ENCODE results near the gene RNASEL. TPM values are rescaled to one million over a fixed set of nuclear protein-coding genes. Genes with fewer than 3 reads are reported as not detected.
"Not testable (repeated sequence)": the region's sequence is repeated elsewhere in the genome, so short reads cannot be mapped to it uniquely, and the experiment has no call there.

RNASEL gene
- total RNA-seq (1 to 10 TPM; 4.3 to 7.4 TPM), total RNA-seq (29.8 to 61.7 reads per million in 2 donors)

- Mint-ChIP-seq H3K4me1 (peaks cover 36% of the 10 kb centered on the region), H3K36me3 (ENCODE audit: low read depth) (peaks cover 9% of the 10 kb centered on the region), H3K4me3 (peak within 1 kb of the TSS; percentile 99), H3K27ac (peak within 1 kb of the TSS; percentile 99), H3K27me3 (no peaks in the 10 kb centered on the region)
- DNase-seq: peak; percentile 29 to 40 (median 39)
- H3K9me3 ChIP-seq (ENCODE audit: control insufficient read depth, low read length, poor library complexity, severe bottlenecking): no peaks in the 10 kb centered on the region
- ATAC-seq: peak; percentile 88
These were observed at the start of gene RNASEL for GRCh38 chr1:182588500-182589396. Gene RNASEL (minus strand): TSS chr1:182589256. CDS start chr1:182586806, 2,450 bp downstream.

GRCh38 chr1:182637769-182638168 lies 48.7 kb upstream of the RNASEL start:
- H3K27ac Mint-ChIP-seq: no peak overlapping the region
- DNase-seq: no peak
- peaks cover 9% of the 10 kb centered on the region for H3K27me3 Mint-ChIP-seq
- peaks cover 10% of the 10 kb centered on the region for H3K4me1 Mint-ChIP-seq
- no peaks in the 10 kb centered on the region for H3K9me3 ChIP-seq (ENCODE audit: control insufficient read depth, low read length, poor library complexity, severe bottlenecking)
- no peak for ATAC-seq
- H3K4me3 Mint-ChIP-seq: no peak overlapping the region
- no peaks in the 10 kb centered on the region for H3K36me3 Mint-ChIP-seq (ENCODE audit: low read depth)

DNA sequence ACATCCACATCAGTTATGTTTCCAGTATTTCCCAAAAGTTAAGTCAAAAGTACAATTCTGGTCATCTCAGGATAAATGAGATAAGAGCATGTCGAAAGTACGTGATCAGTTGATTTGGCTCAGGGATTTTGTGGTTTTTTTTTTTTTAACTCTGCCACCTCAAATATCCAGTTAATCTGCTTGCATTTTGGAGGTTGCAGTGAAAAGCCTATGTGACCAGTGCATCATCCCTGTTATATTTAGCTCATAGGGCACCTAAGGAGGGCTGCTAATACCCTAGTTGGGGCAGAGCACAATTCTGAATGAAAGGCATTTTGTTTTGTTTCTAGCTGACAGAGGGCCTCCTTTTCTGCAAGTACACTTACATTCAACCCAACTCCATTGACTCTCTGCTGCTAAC lies 46.8 kb upstream of the RNASEL start:
- no peaks in the 10 kb centered on the region for H3K9me3 ChIP-seq (ENCODE audit: control insufficient read depth, low read length, poor library complexity, severe bottlenecking)
- Mint-ChIP-seq H3K27ac (no peak overlapping the region), H3K4me3 (no peak overlapping the region), H3K36me3 (ENCODE audit: low read depth) (no peaks in the 10 kb centered on the region), H3K4me1 (peaks cover 16% of the 10 kb centered on the region), H3K27me3 (peaks cover 9% of the 10 kb centered on the region)
- DNase-seq: no peak
- ATAC-seq: no peak

DNA sequence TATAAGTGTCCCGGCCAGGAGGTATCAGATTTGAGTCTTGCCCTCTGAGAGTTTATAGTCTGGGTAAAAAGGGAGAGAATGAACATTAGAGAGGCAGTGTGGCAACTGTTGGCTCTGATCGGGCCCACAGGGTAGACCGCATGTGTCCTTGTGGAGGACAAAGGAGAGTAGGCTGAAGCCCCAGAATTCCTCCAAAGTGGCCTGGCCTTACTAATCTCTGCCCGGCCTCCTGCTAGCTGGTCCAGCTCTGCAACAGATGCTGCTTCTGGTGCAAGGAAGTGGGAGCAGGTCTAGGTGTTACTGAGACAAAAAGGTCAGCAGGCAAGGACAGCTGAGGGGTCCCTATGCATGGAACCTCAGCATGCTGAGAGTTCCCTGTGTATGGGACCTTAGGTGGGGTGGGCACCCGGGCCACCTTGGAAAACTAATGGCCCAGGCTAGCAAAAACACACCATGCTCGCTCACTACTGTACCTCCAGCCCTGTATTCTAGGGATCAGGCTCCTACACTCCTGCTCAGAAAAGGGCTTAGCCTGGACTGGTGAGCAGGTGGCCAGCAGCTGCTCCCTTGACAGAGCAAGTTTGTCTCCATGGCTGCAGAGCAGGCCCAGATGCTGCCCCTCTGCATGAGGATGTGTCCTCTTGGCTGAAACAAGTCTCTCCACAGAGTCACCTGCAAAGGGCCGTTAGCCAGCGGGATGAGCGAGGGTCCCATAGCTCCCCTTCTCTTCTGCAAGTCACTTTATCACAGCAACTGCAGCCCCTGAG lies 45.4 kb upstream of the RNASEL start:
- no peak for ATAC-seq
- H3K9me3 ChIP-seq (ENCODE audit: control insufficient read depth, low read length, poor library complexity, severe bottlenecking): no peaks in the 10 kb centered on the region
- Mint-ChIP-seq H3K36me3 (ENCODE audit: low read depth) (no peaks in the 10 kb centered on the region), H3K4me1 (peaks cover 30% of the 10 kb centered on the region), H3K4me3 (no peak overlapping the region), H3K27ac (no peak overlapping the region), H3K27me3 (peaks cover 9% of the 10 kb centered on the region)
- no peak for DNase-seq

GRCh38 chr1:182633657-182634281 lies 44.7 kb upstream of the RNASEL start:
- Mint-ChIP-seq H3K4me3 (peak overlapping the region; percentile 65), H3K27me3 (peaks cover 9% of the 10 kb centered on the region), H3K36me3 (ENCODE audit: low read depth) (no peaks in the 10 kb centered on the region), H3K27ac (no peak overlapping the region), H3K4me1 (peaks cover 35% of the 10 kb centered on the region)
- no peak for DNase-seq
- ATAC-seq: no peak
- H3K9me3 ChIP-seq (ENCODE audit: control insufficient read depth, low read length, poor library complexity, severe bottlenecking): no peaks in the 10 kb centered on the region

GRCh38 chr1:182633031-182633430 lies 44.0 kb upstream of the RNASEL start:
- H3K4me1 Mint-ChIP-seq: peaks cover 35% of the 10 kb centered on the region
- no peaks in the 10 kb centered on the region for H3K9me3 ChIP-seq (ENCODE audit: control insufficient read depth, low read length, poor library complexity, severe bottlenecking)
- no peak overlapping the region for H3K4me3 Mint-ChIP-seq
- ATAC-seq (no peak), DNase-seq (no peak)
- peaks cover 9% of the 10 kb centered on the region for H3K27me3 Mint-ChIP-seq
- no peaks in the 10 kb centered on the region for H3K36me3 Mint-ChIP-seq (ENCODE audit: low read depth)
- no peak overlapping the region for H3K27ac Mint-ChIP-seq

GRCh38 chr1:182632441-182632857 lies 43.4 kb upstream of the RNASEL start:
- ATAC-seq; H3K36me3 Mint-ChIP-seq (ENCODE audit: low read depth); H3K9me3 ChIP-seq (ENCODE audit: control insufficient read depth, low read length, poor library complexity, severe bottlenecking); H3K27me3 Mint-ChIP-seq; H3K27ac Mint-ChIP-seq; DNase-seq: not testable (repeated sequence)
- Mint-ChIP-seq H3K4me1 (peaks cover 36% of the 10 kb centered on the region), H3K4me3 (peak overlapping the region; percentile 68)

DNA sequence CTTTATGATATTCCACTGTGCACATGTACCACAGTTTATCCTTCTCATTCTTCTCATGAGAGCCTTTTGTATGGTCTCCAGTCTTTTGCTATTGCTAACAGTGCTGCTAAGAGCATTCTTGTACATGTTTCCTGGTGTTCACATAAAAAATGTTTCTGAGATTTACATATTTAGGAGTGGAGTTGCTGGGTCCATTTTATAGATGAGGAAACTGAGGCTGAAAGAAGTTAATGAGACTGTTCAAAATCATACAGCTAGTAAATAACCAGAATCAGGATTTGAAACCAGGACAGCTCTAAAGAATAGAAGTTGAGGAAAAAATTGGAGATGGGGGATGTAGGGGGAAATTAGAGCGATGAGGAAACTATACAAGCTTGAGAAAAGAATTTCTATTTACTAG lies 42.9 kb upstream of the RNASEL start:
- Mint-ChIP-seq H3K27ac (no peak overlapping the region), H3K36me3 (ENCODE audit: low read depth) (no peaks in the 10 kb centered on the region), H3K4me1 (peaks cover 37% of the 10 kb centered on the region), H3K27me3 (no peaks in the 10 kb centered on the region), H3K4me3 (peak overlapping the region; percentile 39)
- H3K9me3 ChIP-seq (ENCODE audit: control insufficient read depth, low read length, poor library complexity, severe bottlenecking): no peaks in the 10 kb centered on the region
- DNase-seq (no peak), ATAC-seq (no peak)

DNA sequence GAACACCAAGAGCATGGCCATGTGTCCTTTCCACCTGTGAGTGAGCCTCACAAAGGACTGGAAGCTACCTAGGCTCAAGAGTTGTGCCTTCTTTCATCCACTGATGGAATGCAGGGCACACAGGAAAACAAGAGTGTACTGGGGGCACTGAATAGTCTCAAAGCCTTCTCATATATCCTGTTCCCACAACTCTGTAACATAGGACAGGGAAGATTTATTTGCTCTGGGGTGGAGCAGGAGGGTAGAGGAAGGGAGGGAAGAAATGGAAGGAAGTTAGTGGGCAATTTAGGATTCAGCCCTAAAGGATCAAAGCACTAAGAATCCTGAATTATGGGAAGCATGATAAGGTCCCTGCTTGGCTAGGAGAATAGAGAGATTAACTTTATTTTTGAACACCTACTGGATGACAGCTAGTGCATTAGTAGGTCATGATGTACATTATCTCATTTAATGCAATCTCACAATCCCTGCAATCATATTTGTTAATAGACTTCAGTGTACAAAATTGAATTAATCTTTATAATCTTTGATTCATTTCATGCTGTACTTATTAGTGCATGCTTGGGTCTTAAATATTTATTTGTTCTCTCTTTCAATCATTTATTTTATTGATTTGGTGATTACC lies 42.1 kb upstream of the RNASEL start:
- Mint-ChIP-seq H3K27me3 (no peaks in the 10 kb centered on the region), H3K4me3 (no peak overlapping the region), H3K36me3 (ENCODE audit: low read depth) (no peaks in the 10 kb centered on the region), H3K4me1 (peaks cover 40% of the 10 kb centered on the region), H3K27ac (no peak overlapping the region)
- no peaks in the 10 kb centered on the region for H3K9me3 ChIP-seq (ENCODE audit: control insufficient read depth, low read length, poor library complexity, severe bottlenecking)
- no peak for DNase-seq
- ATAC-seq: no peak

DNA sequence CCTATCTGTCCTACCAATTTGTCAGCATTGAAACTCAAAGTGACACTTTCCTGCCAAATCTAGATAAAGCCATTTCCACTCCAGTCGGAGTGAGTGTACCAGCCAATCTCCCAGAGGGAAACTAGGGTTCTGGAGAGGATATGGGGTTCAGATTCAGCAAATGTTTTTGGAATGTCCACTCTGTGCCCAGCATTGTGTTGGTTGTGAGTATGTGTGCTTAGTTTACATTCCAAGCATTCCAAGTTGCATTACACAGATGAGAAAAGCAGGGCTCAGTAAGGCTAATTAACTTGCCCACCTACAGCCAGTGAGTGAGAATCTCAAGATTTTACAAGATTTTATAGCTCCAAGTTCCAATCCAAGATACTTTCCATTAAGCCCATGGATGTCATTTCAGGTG lies 41.5 kb upstream of the RNASEL start:
- Mint-ChIP-seq H3K4me3 (no peak overlapping the region), H3K4me1 (peaks cover 43% of the 10 kb centered on the region), H3K27me3 (no peaks in the 10 kb centered on the region), H3K27ac (peak overlapping the region; percentile 84), H3K36me3 (ENCODE audit: low read depth) (no peaks in the 10 kb centered on the region)
- ATAC-seq (no peak), DNase-seq (no peak)
- no peaks in the 10 kb centered on the region for H3K9me3 ChIP-seq (ENCODE audit: control insufficient read depth, low read length, poor library complexity, severe bottlenecking)

DNA sequence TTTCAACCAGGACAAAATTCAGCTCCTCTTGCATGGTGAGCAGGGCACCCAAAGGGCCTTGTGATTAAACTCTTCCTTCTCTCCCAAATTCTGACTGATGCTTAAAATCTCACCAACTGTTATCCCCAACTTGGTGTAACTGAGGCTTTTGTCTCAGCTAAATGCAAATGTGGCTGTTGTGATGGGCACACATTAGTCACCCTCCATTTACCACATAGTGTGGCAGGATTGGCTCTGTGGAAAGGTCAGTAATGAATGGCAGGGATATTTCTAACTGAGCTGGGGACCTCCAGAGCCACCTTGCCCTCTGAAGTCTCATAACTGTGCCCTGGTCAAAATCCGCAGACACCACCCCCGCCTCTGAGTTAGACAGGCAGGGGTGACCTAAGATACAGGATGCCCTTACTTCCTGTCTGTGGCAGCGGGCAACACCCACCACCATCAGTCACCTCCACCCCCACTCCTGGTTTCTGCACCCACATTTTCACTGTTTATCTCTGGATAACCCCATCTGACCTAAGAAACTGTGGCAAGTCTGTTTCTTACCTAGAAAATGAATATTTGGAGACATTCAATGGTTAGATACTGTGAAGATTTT lies 40.5 kb upstream of the RNASEL start:
- ATAC-seq: peak; percentile 92

DNA sequence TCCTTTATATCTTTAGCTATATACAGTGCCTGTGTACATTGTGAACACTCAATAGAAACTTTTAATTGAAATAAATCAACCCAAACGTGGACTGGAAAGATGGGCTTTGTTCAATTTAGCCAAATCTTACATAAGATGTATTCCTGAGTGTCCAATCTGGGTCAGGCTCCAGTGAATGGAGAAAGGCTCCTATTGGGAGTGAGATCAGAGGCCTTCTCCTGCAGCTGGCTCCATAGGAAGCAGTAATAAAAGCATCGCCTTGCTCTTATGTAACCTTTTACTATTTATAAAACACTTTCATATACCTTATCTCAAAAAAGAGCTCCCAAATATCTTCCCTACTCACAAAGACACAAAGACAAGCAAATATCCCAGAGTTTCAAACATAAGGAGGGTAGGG lies 40.0 kb upstream of the RNASEL start:
- Mint-ChIP-seq H3K36me3 (ENCODE audit: low read depth) (no peaks in the 10 kb centered on the region), H3K27ac (peak overlapping the region; percentile 84), H3K27me3 (no peaks in the 10 kb centered on the region), H3K4me1 (peaks cover 48% of the 10 kb centered on the region), H3K4me3 (peak overlapping the region; percentile 28)
- no peaks in the 10 kb centered on the region for H3K9me3 ChIP-seq (ENCODE audit: control insufficient read depth, low read length, poor library complexity, severe bottlenecking)
- DNase-seq (no peak), ATAC-seq (no peak)

More for the DNA sequence above, 40.5 kb upstream of the RNASEL start:
- peak overlapping the region; percentile 28 for H3K4me3 Mint-ChIP-seq
- no peaks in the 10 kb centered on the region for H3K36me3 Mint-ChIP-seq (ENCODE audit: low read depth)
- no peaks in the 10 kb centered on the region for H3K27me3 Mint-ChIP-seq
- H3K27ac Mint-ChIP-seq: peak overlapping the region; percentile 84
- DNase-seq: peak in 2 of 3 donors; percentile 19 to 48
- H3K4me1 Mint-ChIP-seq: peaks cover 48% of the 10 kb centered on the region
- no peaks in the 10 kb centered on the region for H3K9me3 ChIP-seq (ENCODE audit: control insufficient read depth, low read length, poor library complexity, severe bottlenecking)

Data from T-helper 17 cell (primary cell).